Thyroid gland (tissue), 4 donors: Measurements from ENCODE around the gene SH3RF3.

Source experiments
- CTCF ChIP-seq, 6 experiments: fragments of 200-600 bp in 3 of 6; fragments of 450-650 bp in 3 of 6; sonication (generic) in 3 of 6; IDR thresholded peaks; one replicate each; pipeline ENCODE4 v1.5.1; 2016 to 2019; ENCODE audit warnings: antibody characterized with exemption in 6 of 6, mild to moderate bottlenecking in 2 of 6, inconsistent platforms in 1 of 6, moderate library complexity in 1 of 6
- POLR2A ChIP-seq, 2 donors: fragments of 450-650 bp; IDR thresholded peaks; one replicate each; pipeline ENCODE4 v1.6.1; 2017; ENCODE audit warnings: antibody characterized with exemption in 2 of 2, mild to moderate bottlenecking in 2 of 2, moderate library complexity in 1 of 2

- no peak for TF ChIP-seq CTCF (IDR thresholded peaks at IDR 0.05)
- TF ChIP-seq POLR2A (IDR thresholded peaks at IDR 0.05): no peak
Measured at GRCh38 chr2:109433926-109434325, 304.9 kb downstream of the SH3RF3 start.
